ENCODE data around the gene STMND1. TPM values are rescaled to one million over a fixed set of nuclear protein-coding genes. Genes with fewer than 3 reads are reported as not detected.

Gene STMND1
- polyA plus RNA-seq (2013, experiment 1 of 2) = 0.07 TPM
- polyA plus RNA-seq (2013, experiment 2 of 2) = 0.06 TPM

DNA sequence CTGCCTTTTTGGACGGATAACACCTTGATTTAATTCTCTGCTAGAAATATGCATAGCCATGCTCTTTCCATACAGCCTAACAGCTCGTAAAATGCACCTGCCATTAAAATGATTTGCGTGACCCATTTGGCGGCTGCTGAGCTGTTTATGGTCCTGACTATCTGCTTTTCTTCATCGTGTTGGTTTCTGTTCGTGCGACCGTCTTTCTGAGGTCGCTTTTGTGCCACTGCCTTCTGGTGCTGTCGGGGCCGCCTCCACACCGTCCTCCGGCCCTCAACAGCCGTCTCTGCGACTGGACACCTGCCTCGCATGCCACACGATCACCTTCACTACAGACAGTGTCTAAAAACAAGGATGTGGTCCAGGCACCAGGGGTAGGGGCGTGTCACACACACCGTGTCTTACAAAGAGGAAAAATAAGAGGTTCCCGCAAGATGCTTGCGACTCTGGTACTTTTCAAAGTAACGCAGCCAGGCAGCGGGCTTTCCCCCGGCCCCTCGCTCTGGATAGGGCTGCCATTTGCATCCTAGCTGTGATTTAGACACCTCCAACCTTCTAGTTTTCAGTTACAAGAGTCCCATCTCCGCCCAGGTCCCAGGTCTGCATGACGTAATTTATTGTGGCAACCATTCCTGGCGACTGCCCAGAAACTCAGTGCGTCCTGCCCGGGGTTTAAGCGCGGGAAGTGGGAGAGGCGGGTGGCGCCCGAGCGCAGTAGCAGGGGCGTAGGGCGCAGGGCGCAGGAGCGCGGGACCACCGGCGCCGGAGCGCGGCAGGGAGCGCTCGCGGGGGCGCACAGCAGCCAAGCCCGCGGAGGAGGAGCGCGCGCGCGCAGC is at the start of gene STMND1:
Gene STMND1, plus strand, starts transcription at position 629 of the 836 bp plus-strand sequence. CDS start 208 bp downstream, outside the sequence.
- no peaks in the 10 kb centered on the region for H3K9me3 ChIP-seq (replicated peaks in 1 of 2; ENCODE audit: control insufficient read depth in 2 of 2, insufficient read depth in 1 of 2, low read depth in 1 of 2, low read length in 2 of 2)
- H3K14ac ChIP-seq (ENCODE audit: low read length) = no peak within 1 kb of the TSS
- peak within 1 kb of the TSS; percentile 76 for H2AFZ ChIP-seq (ENCODE audit: low read length)
- H3K23ac ChIP-seq (ENCODE audit: low read depth, low read length, poor library complexity) = no peak within 1 kb of the TSS
- no peak within 1 kb of the TSS for H3K9ac ChIP-seq (ENCODE audit: low read depth, low read length, poor library complexity)
- WGBS, 2 donors (ENCODE audit: extremely low coverage in 2 of 2, insufficient read length in 2 of 2, insufficient replicate concordance in 1 of 2) = no CpG with 5 or more reads among the region's 57 CpGs
- no peak within 1 kb of the TSS for H2AK5ac ChIP-seq (ENCODE audit: low read depth, low read length)
- no peak within 1 kb of the TSS for H2BK5ac ChIP-seq (ENCODE audit: low read length)
- H2BK15ac ChIP-seq (ENCODE audit: low read length) = no peak within 1 kb of the TSS
- H4K91ac ChIP-seq (ENCODE audit: low read depth, low read length, poor library complexity) = no peak within 1 kb of the TSS
- peak within 1 kb of the TSS; percentile 78 for H3K4me2 ChIP-seq (ENCODE audit: insufficient read depth, low read length, poor library complexity, severe bottlenecking)
- no peak within 1 kb of the TSS for H3K27ac ChIP-seq (replicated peaks; ENCODE audit: low read length)
- DNase-seq (ENCODE audit: low spot score) = peak; percentile 21
- H3K4me1 ChIP-seq (ENCODE audit: control insufficient read depth in 2 of 2, insufficient read depth in 1 of 2, low read depth in 1 of 2, low read length in 2 of 2) = peaks cover 0 to 4% of the 10 kb centered on the region in 2 donors
- peak within 1 kb of the TSS; percentile 25 for H3K18ac ChIP-seq (ENCODE audit: low read length)
- H4K8ac ChIP-seq (ENCODE audit: low read depth, low read length) = no peak within 1 kb of the TSS
- H3K79me1 ChIP-seq (ENCODE audit: low read depth, low read length) = no peaks in the 10 kb centered on the region
- H2BK120ac ChIP-seq (ENCODE audit: low read depth, low read length) = no peak within 1 kb of the TSS
- H3K4ac ChIP-seq (ENCODE audit: low read length) = no peak within 1 kb of the TSS
- H2BK12ac ChIP-seq (ENCODE audit: low read length) = no peak within 1 kb of the TSS
- H3K4me3 ChIP-seq (ENCODE audit: low read length in 2 of 2) = peak within 1 kb of the TSS; percentile 19 to 80
- H3K36me3 ChIP-seq (replicated peaks in 1 of 2; ENCODE audit: control insufficient read depth in 2 of 2, insufficient read depth in 2 of 2, low read length in 2 of 2) = no peaks in the 10 kb centered on the region
- peaks cover 0 to 36% (median 20%) of the 10 kb centered on the region in 3 experiments for H3K27me3 ChIP-seq (ENCODE audit: control insufficient read depth in 3 of 3, insufficient read depth in 3 of 3, low read depth in 1 of 3, low read length in 3 of 3)

- Histone ChIP-seq H3K14ac (ENCODE audit: low read length) (no peak overlapping the region), H3K4ac (ENCODE audit: low read length) (no peak overlapping the region), H3K4me3 (ENCODE audit: low read length in 2 of 2) (no peak overlapping the region), H3K9ac (ENCODE audit: low read depth, low read length, poor library complexity) (no peak overlapping the region), H3K27ac (replicated peaks; ENCODE audit: low read length) (no peak overlapping the region), H3K18ac (ENCODE audit: low read length) (no peak overlapping the region), H3K27me3 (ENCODE audit: control insufficient read depth in 3 of 3, insufficient read depth in 3 of 3, low read depth in 1 of 3, low read length in 3 of 3) (no peaks in the 10 kb centered on the region), H4K8ac (ENCODE audit: low read depth, low read length) (no peak overlapping the region), H3K4me1 (ENCODE audit: control insufficient read depth in 2 of 2, insufficient read depth in 1 of 2, low read depth in 1 of 2, low read length in 2 of 2) (no peaks in the 10 kb centered on the region), H4K91ac (ENCODE audit: low read depth, low read length, poor library complexity) (no peak overlapping the region), H2BK120ac (ENCODE audit: low read depth, low read length) (no peak overlapping the region), H3K36me3 (replicated peaks in 1 of 2; ENCODE audit: control insufficient read depth in 2 of 2, insufficient read depth in 2 of 2, low read length in 2 of 2) (no peaks in the 10 kb centered on the region), H3K79me1 (ENCODE audit: low read depth, low read length) (no peaks in the 10 kb centered on the region), H3K9me3 (replicated peaks in 1 of 2; ENCODE audit: control insufficient read depth in 2 of 2, insufficient read depth in 1 of 2, low read depth in 1 of 2, low read length in 2 of 2) (no peaks in the 10 kb centered on the region), H2BK15ac (ENCODE audit: low read length) (no peak overlapping the region), H3K23ac (ENCODE audit: low read depth, low read length, poor library complexity) (no peak overlapping the region), H2AFZ (ENCODE audit: low read length) (no peak overlapping the region), H2BK5ac (ENCODE audit: low read length) (no peak overlapping the region), H2BK12ac (ENCODE audit: low read length) (no peak overlapping the region), H3K4me2 (ENCODE audit: insufficient read depth, low read length, poor library complexity, severe bottlenecking) (no peak overlapping the region), H2AK5ac (ENCODE audit: low read depth, low read length) (no peak overlapping the region)
- no peak for DNase-seq (ENCODE audit: low spot score)
- no CpG with 5 or more reads among the region's 2 CpGs for WGBS, 2 donors (ENCODE audit: extremely low coverage in 2 of 2, insufficient read length in 2 of 2, insufficient replicate concordance in 1 of 2)
Observed at GRCh38 chr6:17054647-17055046, 47.2 kb upstream of the STMND1 start.

GRCh38 chr6:17057322-17057721 is 44.5 kb upstream of the STMND1 start:
- no peak overlapping the region for H2BK12ac ChIP-seq (ENCODE audit: low read length)
- H3K4me1 ChIP-seq (ENCODE audit: control insufficient read depth in 2 of 2, insufficient read depth in 1 of 2, low read depth in 1 of 2, low read length in 2 of 2) = no peaks in the 10 kb centered on the region
- no peak overlapping the region for H3K4me2 ChIP-seq (ENCODE audit: insufficient read depth, low read length, poor library complexity, severe bottlenecking)
- no peak overlapping the region for H3K18ac ChIP-seq (ENCODE audit: low read length)
- H4K91ac ChIP-seq (ENCODE audit: low read depth, low read length, poor library complexity) = no peak overlapping the region
- H2BK5ac ChIP-seq (ENCODE audit: low read length) = no peak overlapping the region
- no peak overlapping the region for H4K8ac ChIP-seq (ENCODE audit: low read depth, low read length)
- no peak overlapping the region for H3K4me3 ChIP-seq (ENCODE audit: low read length in 2 of 2)
- H3K9ac ChIP-seq (ENCODE audit: low read depth, low read length, poor library complexity) = no peak overlapping the region
- DNase-seq (ENCODE audit: low spot score) = no peak
- no peak overlapping the region for H3K14ac ChIP-seq (ENCODE audit: low read length)
- H3K36me3 ChIP-seq (replicated peaks in 1 of 2; ENCODE audit: control insufficient read depth in 2 of 2, insufficient read depth in 2 of 2, low read length in 2 of 2) = no peaks in the 10 kb centered on the region
- H3K27me3 ChIP-seq (ENCODE audit: control insufficient read depth in 3 of 3, insufficient read depth in 3 of 3, low read depth in 1 of 3, low read length in 3 of 3) = no peaks in the 10 kb centered on the region
- H2BK120ac ChIP-seq (ENCODE audit: low read depth, low read length) = no peak overlapping the region
- H2BK15ac ChIP-seq (ENCODE audit: low read length) = no peak overlapping the region
- H3K27ac ChIP-seq (replicated peaks; ENCODE audit: low read length) = no peak overlapping the region
- no peak overlapping the region for H2AK5ac ChIP-seq (ENCODE audit: low read depth, low read length)
- no peaks in the 10 kb centered on the region for H3K9me3 ChIP-seq (replicated peaks in 1 of 2; ENCODE audit: control insufficient read depth in 2 of 2, insufficient read depth in 1 of 2, low read depth in 1 of 2, low read length in 2 of 2)
- no CpG with 5 or more reads among the region's 2 CpGs for WGBS, 2 donors (ENCODE audit: extremely low coverage in 2 of 2, insufficient read length in 2 of 2, insufficient replicate concordance in 1 of 2)
- H3K4ac ChIP-seq (ENCODE audit: low read length) = no peak overlapping the region
- no peaks in the 10 kb centered on the region for H3K79me1 ChIP-seq (ENCODE audit: low read depth, low read length)
- H2AFZ ChIP-seq (ENCODE audit: low read length) = no peak overlapping the region
- no peak overlapping the region for H3K23ac ChIP-seq (ENCODE audit: low read depth, low read length, poor library complexity)

- Histone ChIP-seq H2AK5ac (ENCODE audit: low read depth, low read length) (no peak overlapping the region), H3K23ac (ENCODE audit: low read depth, low read length, poor library complexity) (no peak overlapping the region), H3K79me1 (ENCODE audit: low read depth, low read length) (no peaks in the 10 kb centered on the region), H3K27ac (replicated peaks; ENCODE audit: low read length) (no peak overlapping the region), H4K91ac (ENCODE audit: low read depth, low read length, poor library complexity) (no peak overlapping the region), H3K4ac (ENCODE audit: low read length) (no peak overlapping the region), H2AFZ (ENCODE audit: low read length) (no peak overlapping the region), H3K9ac (ENCODE audit: low read depth, low read length, poor library complexity) (no peak overlapping the region), H3K4me1 (ENCODE audit: control insufficient read depth in 2 of 2, insufficient read depth in 1 of 2, low read depth in 1 of 2, low read length in 2 of 2) (no peaks in the 10 kb centered on the region), H3K27me3 (ENCODE audit: control insufficient read depth in 3 of 3, insufficient read depth in 3 of 3, low read depth in 1 of 3, low read length in 3 of 3) (no peaks in the 10 kb centered on the region), H4K8ac (ENCODE audit: low read depth, low read length) (no peak overlapping the region), H3K36me3 (replicated peaks in 1 of 2; ENCODE audit: control insufficient read depth in 2 of 2, insufficient read depth in 2 of 2, low read length in 2 of 2) (no peaks in the 10 kb centered on the region), H3K18ac (ENCODE audit: low read length) (no peak overlapping the region), H3K14ac (ENCODE audit: low read length) (no peak overlapping the region), H2BK120ac (ENCODE audit: low read depth, low read length) (no peak overlapping the region), H3K9me3 (replicated peaks in 1 of 2; ENCODE audit: control insufficient read depth in 2 of 2, insufficient read depth in 1 of 2, low read depth in 1 of 2, low read length in 2 of 2) (no peaks in the 10 kb centered on the region), H3K4me3 (ENCODE audit: low read length in 2 of 2) (no peak overlapping the region), H2BK5ac (ENCODE audit: low read length) (no peak overlapping the region), H2BK12ac (ENCODE audit: low read length) (no peak overlapping the region), H2BK15ac (ENCODE audit: low read length) (no peak overlapping the region), H3K4me2 (ENCODE audit: insufficient read depth, low read length, poor library complexity, severe bottlenecking) (no peak overlapping the region)
- DNase-seq (ENCODE audit: low spot score) = no peak
- WGBS, 2 donors (ENCODE audit: extremely low coverage in 2 of 2, insufficient read length in 2 of 2, insufficient replicate concordance in 1 of 2) = 100% methylated on average over 1 of the region's 2 CpGs; no CpG with 5 or more reads in 1 of the 2 donors
Observed at GRCh38 chr6:17058550-17058949, 43.3 kb upstream of the STMND1 start.

All from neuronal stem cell (in vitro differentiated cells).